Heart left ventricle (tissue), 16 donors: Measurements from ENCODE around the gene BNIP3. TPM values are rescaled to one million over a fixed set of nuclear protein-coding genes. Genes with fewer than 3 reads are reported as not detected.

Experiments used
- ATAC-seq, 4 donors: fragments of 200-7000 bp; cut with Tn5 transposase; one replicate each; pipeline ENCODE4 v1.9.1; 2020 to 2022; ENCODE audit warnings: moderate library complexity in 4 of 4, mild to moderate bottlenecking in 3 of 4, moderate number of reproducible peaks in 1 of 4
- DNase-seq, 5 donors: peaks; one replicate each; pipeline ENCODE4 v3.0.0-alpha.2; 2020
- H3K27ac ChIP-seq, 12 donors: fragments of 200-600 bp; sonication (generic) in 4 of 12; one replicate each; pipeline versions ENCODE4 v1.5.0 to v1.8.0; 2016 to 2022; ENCODE audit warnings: mild to moderate bottlenecking in 2 of 12
- H3K27me3 ChIP-seq, 9 donors: fragments of 200-600 bp; sonication (generic) in 2 of 9; one replicate each; pipeline versions ENCODE4 v1.5.1 to v1.8.0; 2016 to 2022; ENCODE audit warnings: mild to moderate bottlenecking in 3 of 9
- H3K36me3 ChIP-seq, 9 donors: fragments of 200-600 bp; sonication (generic) in 2 of 9; one replicate each; pipeline versions ENCODE4 v1.5.0 to v1.8.0; 2018 to 2022; ENCODE audit warnings: mild to moderate bottlenecking in 2 of 9
- H3K4me1 ChIP-seq, 12 donors: fragments of 200-600 bp; sonication (generic) in 4 of 12; one replicate each; pipeline versions ENCODE4 v1.5.0 to v1.8.0; 2016 to 2022; ENCODE audit warnings: mild to moderate bottlenecking in 3 of 12
- H3K4me3 ChIP-seq, 12 donors: fragments of 200-600 bp; sonication (generic) in 4 of 12; one replicate each; pipeline versions ENCODE4 v1.5.0 to v1.8.0; 2017 to 2022; ENCODE audit warnings: mild to moderate bottlenecking in 9 of 12, moderate library complexity in 4 of 12
- H3K9me3 ChIP-seq, 12 donors: fragments of 200-600 bp; sonication (generic) in 4 of 12; one replicate each; pipeline versions ENCODE4 v1.5.0 to v1.8.0; 2016 to 2022; ENCODE audit warnings: mild to moderate bottlenecking in 1 of 12
- POLR2A ChIP-seq, 2 donors: fragments of 450-650 bp; IDR thresholded peaks; one replicate each; pipeline ENCODE4 v1.6.1; 2017; ENCODE audit warnings: antibody characterized with exemption in 2 of 2, mild to moderate bottlenecking in 2 of 2, moderate library complexity in 2 of 2
- WGBS, 4 donors: extraction: QIAGEN DNeasy Blood & Tissue Kit in 2 of 4; methylation state at CpG; one replicate each; pipeline versions ENCODE4 v1.1.5 to v1.1.7; 2013 to 2018; 5-methylcytosine and 5-hydroxymethylcytosine counted together
- intact Hi-C, 10 donors: fragments of 100-400 bp; cut with DNase I; formaldehyde crosslinking; loops; one replicate each; pipeline versions ENCODE4 v1.11.1 to v1.14.2; 2022
- polyA plus RNA-seq, 2 donors: library from polyadenylated mRNA; stranded (reverse); fragments of 200-250 nt; gene quantifications; one replicate each; pipeline ENCODE4 v1.2.3, GENCODE V29; 2013
- total RNA-seq, 9 donors: library from RNA; depleted of rRNA in 2 of 9; stranded (reverse); fragments of >200 nt in 2 of 9; fragmentation: NEBNext Ultra II Directional in 3 of 9; extraction: Animal tissue kit (Norgen Biotek cat#: 25700) in 3 of 9; gene quantifications; one replicate each; pipeline versions ENCODE4 v1.1.0 to v1.2.4, GENCODE V29; 2016 to 2023
- TF ChIP-seq, protein P1 (sequence below), 12 donors: fragments of 200-600 bp; sonication (generic) in 4 of 12; IDR thresholded peaks; one replicate each; pipeline versions ENCODE4 v1.5.0 to v1.8.0; 2018 to 2022; ENCODE audit warnings: antibody characterized with exemption in 12 of 12, mild to moderate bottlenecking in 5 of 12
- donor health status: ischemic (EF 13 %, LVEDD 7.1; RV severe dilation, severe dysfunction).
- donor health status: healthy with polysubstance abuse.
- donor health status: DM: no; HTN: yes; CAD: no.
- donor health status: DM: no; HTN: no; CAD: no.
- donor health status: ischemic (EF 25% LVEDD 6.9; RV normal size, moderate dysfunction).
- donor health status: ischemic (EF 25% LVEDD 5.7; RV mildly dilated, moderate dysfunction).
- donor health status: healthy.
- donor health status: DM: yes; HTN: yes; CAD: no.
- donor health status: ischemic (EF 35%, LVEDD 5.7; RV mildly dilated, moderate dysfunction).
- donor health status: nonischemic (EF 11% LVEDD 7.7; RV severe dilation, severe dysfunction).
- donor health status: DM: yes; HTN: yes; CAD: no.
- donor health status: PGD.
- donor health status: ischemic (EF 29% LVEDD 5.4; RV normal size, mild dysfunction).
- donor health status: nonischemic (EF 23%, LVEDD 6.1; RV moderate dilation, normal function).

The BNIP3 gene
- total and polyA plus RNA-seq, 11 donors = 48.1 to 711 (median 123) TPM

DNA sequence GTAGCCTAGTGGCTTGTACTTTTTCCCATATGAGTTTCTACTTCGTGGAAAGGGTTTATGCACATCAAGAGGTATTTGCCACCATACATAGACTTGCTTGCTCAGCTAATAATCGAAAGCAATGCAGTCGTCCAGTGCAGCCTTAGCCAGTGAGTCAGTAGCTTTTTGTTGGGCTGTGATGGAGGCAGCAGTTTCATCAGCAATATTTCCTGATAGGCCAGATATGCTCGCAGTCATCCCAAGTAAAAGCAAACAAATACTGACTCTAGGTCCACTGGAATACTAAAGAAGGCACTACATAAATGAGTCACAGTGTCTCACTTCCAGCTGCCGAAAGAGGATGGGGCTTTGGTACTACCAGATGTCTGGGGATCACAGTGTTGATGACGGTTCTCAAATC, 2.1 kb upstream of the BNIP3 start:
- H3K4me3 ChIP-seq = no peak overlapping the region
- peaks cover 0 to 33% (median 24%) of the 10 kb centered on the region in 12 donors for H3K4me1 ChIP-seq
- no peak for ATAC-seq
- intact Hi-C loops = loop anchor here in 3 of 10 donors (5.0 kb wide), 2 partner anchors 39 to 71 kb away; no protein-coding TSS in a partner anchor
- WGBS, 4 donors = 74 to 81% (median 78%) methylated on average over 6 of the region's 6 CpGs
- no peak for TF ChIP-seq POLR2A (IDR thresholded peaks at IDR 0.05)
- TF ChIP-seq, protein P1, sequence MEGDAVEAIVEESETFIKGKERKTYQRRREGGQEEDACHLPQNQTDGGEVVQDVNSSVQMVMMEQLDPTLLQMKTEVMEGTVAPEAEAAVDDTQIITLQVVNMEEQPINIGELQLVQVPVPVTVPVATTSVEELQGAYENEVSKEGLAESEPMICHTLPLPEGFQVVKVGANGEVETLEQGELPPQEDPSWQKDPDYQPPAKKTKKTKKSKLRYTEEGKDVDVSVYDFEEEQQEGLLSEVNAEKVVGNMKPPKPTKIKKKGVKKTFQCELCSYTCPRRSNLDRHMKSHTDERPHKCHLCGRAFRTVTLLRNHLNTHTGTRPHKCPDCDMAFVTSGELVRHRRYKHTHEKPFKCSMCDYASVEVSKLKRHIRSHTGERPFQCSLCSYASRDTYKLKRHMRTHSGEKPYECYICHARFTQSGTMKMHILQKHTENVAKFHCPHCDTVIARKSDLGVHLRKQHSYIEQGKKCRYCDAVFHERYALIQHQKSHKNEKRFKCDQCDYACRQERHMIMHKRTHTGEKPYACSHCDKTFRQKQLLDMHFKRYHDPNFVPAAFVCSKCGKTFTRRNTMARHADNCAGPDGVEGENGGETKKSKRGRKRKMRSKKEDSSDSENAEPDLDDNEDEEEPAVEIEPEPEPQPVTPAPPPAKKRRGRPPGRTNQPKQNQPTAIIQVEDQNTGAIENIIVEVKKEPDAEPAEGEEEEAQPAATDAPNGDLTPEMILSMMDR (IDR thresholded peaks at IDR 0.05) = no peak
- no peaks in the 10 kb centered on the region for H3K9me3 ChIP-seq
- no peak overlapping the region for H3K27ac ChIP-seq
- no peak for DNase-seq
- no peaks in the 10 kb centered on the region for H3K36me3 ChIP-seq
- H3K27me3 ChIP-seq = peaks cover 0 to 9% (median 0%) of the 10 kb centered on the region in 9 donors

DNA sequence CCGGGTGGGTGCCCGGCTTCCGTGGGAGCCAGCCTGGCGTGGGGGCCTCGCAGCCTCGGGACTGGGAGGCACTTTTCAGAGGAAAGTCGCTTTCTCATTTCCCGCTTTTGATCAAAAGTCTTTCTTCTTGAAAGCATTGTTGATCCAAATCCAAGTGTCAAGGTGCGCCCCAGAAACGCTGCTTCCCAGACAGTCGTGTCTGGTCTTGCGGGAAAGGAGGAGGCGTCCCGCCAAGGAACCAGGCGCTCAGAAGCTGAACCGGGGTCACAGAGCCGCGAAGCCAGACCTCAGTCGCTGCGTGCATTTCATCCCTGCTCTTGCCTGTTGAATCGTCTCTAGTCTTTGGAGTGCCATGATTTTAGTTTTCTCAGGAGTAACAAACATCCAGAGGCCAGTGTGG, 1.1 kb upstream of the BNIP3 start:
- Histone ChIP-seq H3K27me3 (peaks cover 0 to 9% (median 0%) of the 10 kb centered on the region in 9 donors), H3K36me3 (no peaks in the 10 kb centered on the region), H3K27ac (peak overlapping the region in 6 of 12 donors; percentile 39 to 80 (median 68)), H3K9me3 (no peaks in the 10 kb centered on the region), H3K4me1 (peaks cover 0 to 41% (median 27%) of the 10 kb centered on the region in 12 donors), H3K4me3 (peak overlapping the region; percentile 61 to 98 (median 88))
- DNase-seq (no peak), ATAC-seq (no peak)
- 65 to 77% (median 69%) methylated on average over 21 of the region's 21 CpGs for WGBS, 4 donors
- intact Hi-C loops = loop anchor here in 3 of 10 donors (5.0 kb wide), 2 partner anchors 40 to 70 kb away; no protein-coding TSS in a partner anchor
- TF ChIP-seq POLR2A (IDR thresholded peaks at IDR 0.05) = no peak
- TF ChIP-seq, protein P1 (IDR thresholded peaks at IDR 0.05) = no peak

DNA sequence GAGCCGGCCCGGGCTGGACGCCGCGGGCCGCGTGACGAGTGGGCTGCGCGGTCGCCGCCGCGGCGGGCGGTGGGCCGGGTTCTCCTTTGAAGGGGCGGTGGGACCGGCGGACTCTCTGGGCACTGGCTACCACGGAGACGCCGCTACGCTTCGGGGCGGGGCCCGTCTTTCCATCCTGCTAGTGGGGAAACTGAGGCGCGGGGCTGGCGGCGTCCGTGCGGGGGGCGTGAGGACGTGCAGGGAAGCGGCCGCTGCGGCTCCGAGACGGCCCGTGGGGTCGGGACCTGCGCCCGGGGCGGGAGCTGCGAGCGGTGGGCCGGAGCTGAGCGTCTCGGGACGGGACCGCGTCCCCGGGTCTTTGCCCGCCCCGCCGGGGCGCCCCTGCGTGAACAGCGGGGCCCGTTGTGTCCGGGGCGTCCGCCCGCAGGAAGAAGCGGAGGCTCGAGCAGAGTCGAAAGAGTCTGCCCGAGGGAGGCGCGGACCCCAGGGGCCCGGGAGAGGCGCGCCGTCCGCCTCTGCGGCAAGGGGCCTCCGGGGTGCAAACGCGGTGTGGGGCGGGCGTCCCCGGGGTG, 548 bp upstream of the BNIP3 start:
- peak overlapping the region; percentile 61 to 98 (median 88) for H3K4me3 ChIP-seq
- TF ChIP-seq POLR2A (IDR thresholded peaks at IDR 0.05) = no peak
- TF ChIP-seq, protein P1 (IDR thresholded peaks at IDR 0.05) = no peak
- no peaks in the 10 kb centered on the region for H3K9me3 ChIP-seq
- ATAC-seq = peak in 1 of 4 donors; percentile 2
- intact Hi-C loops = loop anchor here in 3 of 10 donors (5.0 kb wide), 2 partner anchors 40 to 70 kb away; no protein-coding TSS in a partner anchor
- no peak for DNase-seq
- H3K27me3 ChIP-seq = peaks cover 0 to 9% (median 0%) of the 10 kb centered on the region in 9 donors
- H3K36me3 ChIP-seq = no peaks in the 10 kb centered on the region
- 2 to 9% (median 5%) methylated on average over 9 to 83 of the region's 83 CpGs for WGBS, 4 donors
- H3K4me1 ChIP-seq = peaks cover 0 to 45% (median 28%) of the 10 kb centered on the region in 12 donors
- H3K27ac ChIP-seq = peak overlapping the region in 10 of 12 donors; percentile 34 to 80 (median 61)

DNA sequence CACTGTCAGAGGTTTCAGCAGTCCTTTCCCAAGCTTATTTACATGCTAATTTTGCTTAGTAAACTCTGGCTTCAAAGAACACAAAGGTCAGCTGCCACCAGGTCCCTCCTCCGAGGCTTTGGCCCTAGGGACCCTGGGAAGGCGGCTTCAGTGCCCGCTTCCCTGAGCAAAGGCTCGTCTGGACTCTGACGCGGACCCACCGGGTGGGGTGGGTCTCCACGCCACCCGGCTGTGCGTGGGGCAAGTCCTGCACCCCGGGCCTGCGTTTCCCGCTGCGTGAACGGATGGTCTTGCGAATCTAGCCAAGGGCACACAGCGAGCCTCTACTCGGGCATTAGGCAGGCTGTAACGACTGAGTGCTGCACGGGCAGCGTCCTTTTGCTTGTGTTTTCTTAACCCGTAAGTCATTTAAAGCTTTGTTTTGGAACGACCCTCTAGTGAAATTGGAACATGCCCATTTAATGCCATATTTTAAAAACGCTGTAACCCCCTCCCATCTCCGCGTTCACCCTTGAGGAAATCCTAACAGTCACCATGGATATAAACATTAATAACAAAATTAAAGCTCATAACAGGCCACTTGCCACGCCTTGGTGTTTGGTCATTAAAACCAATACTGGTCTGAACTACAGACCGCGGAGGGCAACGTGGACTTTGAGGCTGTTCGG, 828 bp downstream of the BNIP3 start:
- ATAC-seq (peak in 2 of 4 donors; percentile 26 to 38), DNase-seq (no peak)
- Histone ChIP-seq H3K4me3 (peak overlapping the region; percentile 72 to 99 (median 90)), H3K36me3 (no peaks in the 10 kb centered on the region), H3K4me1 (peaks cover 0 to 58% (median 28%) of the 10 kb centered on the region in 12 donors), H3K9me3 (no peaks in the 10 kb centered on the region), H3K27me3 (peaks cover 0 to 9% (median 0%) of the 10 kb centered on the region in 9 donors), H3K27ac (peak overlapping the region; percentile 6 to 90 (median 80))
- WGBS, 4 donors = 5 to 13% (median 6%) methylated on average over 27 to 31 of the region's 31 CpGs
- TF ChIP-seq POLR2A (IDR thresholded peaks at IDR 0.05) = no peak
- TF ChIP-seq, protein P1 (IDR thresholded peaks at IDR 0.05) = no peak
- intact Hi-C loops = loop anchor here in 4 of 10 donors (2.0 to 5.0 kb wide), 4 partner anchors 16 to 69 kb away; no protein-coding TSS in a partner anchor
